H1 (cell line): ENCODE results near the gene GAK.

Experiments
- CBX5 ChIP-seq: fragments of 300-800, 300-1000 bp; sonication (generic); IDR thresholded peaks from 2 replicates; pipeline ENCODE4 v1.7.1; 2016; ENCODE audit warnings: antibody characterized with exemption, low read length, low read depth
- EZH2 ChIP-seq: fragments of 200-600 bp; sonication (generic); IDR thresholded peaks from 2 replicates; pipeline ENCODE4 v1.7.1; 2012; ENCODE audit warnings: low read depth, mild to moderate bottlenecking, moderate library complexity, low read length, inconsistent platforms; ENCODE audit not compliant: severe bottlenecking

GRCh38 chr4:877502-877901 is 54.6 kb downstream of the GAK start:
- TF ChIP-seq EZH2 (no peak), CBX5 (no peak)
